PC-9 (cell line): ENCODE measurements around the gene ADGRF1.

ENCODE experiments used
- EZH2 ChIP-seq: fragments of 200-600 bp; sonication (generic); IDR thresholded peaks from 2 replicates; pipeline ENCODE4 v1.8.0; 2017; ENCODE audit warnings: antibody characterized with exemption, low read depth
- TF ChIP-seq, protein P1 (sequence below): fragments of 200-600 bp; sonication (generic); conservative IDR thresholded peaks from 2 replicates; pipeline ENCODE4 v1.6.1; 2017; ENCODE audit warnings: mixed run types, antibody characterized with exemption, mild to moderate bottlenecking, moderate library complexity

DNA sequence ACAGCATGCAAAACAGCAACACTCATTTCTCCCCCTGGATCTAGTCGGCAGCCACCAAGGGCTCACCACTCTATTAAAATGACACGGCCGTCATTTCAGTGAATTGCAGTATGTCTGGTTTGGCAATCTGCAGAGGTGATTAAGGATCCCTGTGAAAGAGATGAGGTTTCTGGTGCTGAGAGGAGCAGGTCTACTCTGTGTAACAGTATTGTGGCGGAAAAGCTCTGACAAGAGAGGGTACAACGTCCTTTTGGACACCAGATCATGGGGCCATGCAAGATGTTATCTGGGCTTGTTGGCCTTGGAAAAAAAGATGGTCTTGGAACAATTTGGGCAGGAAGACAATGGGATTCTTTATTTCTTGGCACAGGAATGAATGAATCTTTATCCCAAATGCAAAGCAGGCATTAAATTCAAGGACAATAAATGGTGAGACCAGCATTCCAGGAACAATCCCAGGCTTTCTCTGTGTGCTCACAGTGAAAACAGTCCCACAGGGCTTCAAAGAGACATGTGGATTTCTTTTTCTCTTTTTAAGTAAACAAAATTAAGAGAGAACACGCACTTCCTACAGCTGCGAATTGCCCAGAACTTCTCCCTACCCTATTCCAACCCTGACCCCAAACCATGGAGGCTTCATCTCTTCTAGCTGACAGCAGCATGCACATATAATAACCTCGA, 33.7 kb upstream of the ADGRF1 start:
- TF ChIP-seq, protein P1, sequence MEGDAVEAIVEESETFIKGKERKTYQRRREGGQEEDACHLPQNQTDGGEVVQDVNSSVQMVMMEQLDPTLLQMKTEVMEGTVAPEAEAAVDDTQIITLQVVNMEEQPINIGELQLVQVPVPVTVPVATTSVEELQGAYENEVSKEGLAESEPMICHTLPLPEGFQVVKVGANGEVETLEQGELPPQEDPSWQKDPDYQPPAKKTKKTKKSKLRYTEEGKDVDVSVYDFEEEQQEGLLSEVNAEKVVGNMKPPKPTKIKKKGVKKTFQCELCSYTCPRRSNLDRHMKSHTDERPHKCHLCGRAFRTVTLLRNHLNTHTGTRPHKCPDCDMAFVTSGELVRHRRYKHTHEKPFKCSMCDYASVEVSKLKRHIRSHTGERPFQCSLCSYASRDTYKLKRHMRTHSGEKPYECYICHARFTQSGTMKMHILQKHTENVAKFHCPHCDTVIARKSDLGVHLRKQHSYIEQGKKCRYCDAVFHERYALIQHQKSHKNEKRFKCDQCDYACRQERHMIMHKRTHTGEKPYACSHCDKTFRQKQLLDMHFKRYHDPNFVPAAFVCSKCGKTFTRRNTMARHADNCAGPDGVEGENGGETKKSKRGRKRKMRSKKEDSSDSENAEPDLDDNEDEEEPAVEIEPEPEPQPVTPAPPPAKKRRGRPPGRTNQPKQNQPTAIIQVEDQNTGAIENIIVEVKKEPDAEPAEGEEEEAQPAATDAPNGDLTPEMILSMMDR = no peak
- TF ChIP-seq EZH2 = no peak
